ENCODE measurements around the gene TIMP2.
"Not testable (repeated sequence)": the region's sequence is repeated elsewhere in the genome, so short reads cannot be mapped to it uniquely, and the experiment has no call there.

GRCh38 chr17:78867046-78867445, 58.1 kb downstream of the TIMP2 start:
- not testable (repeated sequence) for TF ChIP-seq POLR2AphosphoS5 (IDR thresholded peaks at IDR 0.05; ENCODE audit: low read depth, low read length); RAD21 (IDR thresholded peaks at IDR 0.05; ENCODE audit: low read depth); POLR2A (IDR thresholded peaks at IDR 0.05; ENCODE audit: borderline replicate concordance, extremely low read depth, insufficient read depth, insufficient read length); FOSL1 (IDR thresholded peaks at IDR 0.05; ENCODE audit: low read depth); ZFX (IDR thresholded peaks at IDR 0.05); CBX3 (IDR thresholded peaks at IDR 0.05; ENCODE audit: low read depth); EZH2phosphoT487 (IDR thresholded peaks at IDR 0.05; ENCODE audit: borderline replicate concordance); EZH2 (IDR thresholded peaks at IDR 0.05); MAX (IDR thresholded peaks at IDR 0.05); EGR1 (IDR thresholded peaks at IDR 0.05; ENCODE audit: low read depth)
- TF ChIP-seq, protein P1, sequence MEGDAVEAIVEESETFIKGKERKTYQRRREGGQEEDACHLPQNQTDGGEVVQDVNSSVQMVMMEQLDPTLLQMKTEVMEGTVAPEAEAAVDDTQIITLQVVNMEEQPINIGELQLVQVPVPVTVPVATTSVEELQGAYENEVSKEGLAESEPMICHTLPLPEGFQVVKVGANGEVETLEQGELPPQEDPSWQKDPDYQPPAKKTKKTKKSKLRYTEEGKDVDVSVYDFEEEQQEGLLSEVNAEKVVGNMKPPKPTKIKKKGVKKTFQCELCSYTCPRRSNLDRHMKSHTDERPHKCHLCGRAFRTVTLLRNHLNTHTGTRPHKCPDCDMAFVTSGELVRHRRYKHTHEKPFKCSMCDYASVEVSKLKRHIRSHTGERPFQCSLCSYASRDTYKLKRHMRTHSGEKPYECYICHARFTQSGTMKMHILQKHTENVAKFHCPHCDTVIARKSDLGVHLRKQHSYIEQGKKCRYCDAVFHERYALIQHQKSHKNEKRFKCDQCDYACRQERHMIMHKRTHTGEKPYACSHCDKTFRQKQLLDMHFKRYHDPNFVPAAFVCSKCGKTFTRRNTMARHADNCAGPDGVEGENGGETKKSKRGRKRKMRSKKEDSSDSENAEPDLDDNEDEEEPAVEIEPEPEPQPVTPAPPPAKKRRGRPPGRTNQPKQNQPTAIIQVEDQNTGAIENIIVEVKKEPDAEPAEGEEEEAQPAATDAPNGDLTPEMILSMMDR (IDR thresholded peaks at IDR 0.05 in 2 of 3, conservative IDR thresholded peaks at IDR 0.05 in 1 of 3; ENCODE audit: borderline replicate concordance in 1 of 3, insufficient read depth in 1 of 3, low read depth in 2 of 3, low read length in 2 of 3): not testable (repeated sequence)
- TF ChIP-seq, protein P2, sequence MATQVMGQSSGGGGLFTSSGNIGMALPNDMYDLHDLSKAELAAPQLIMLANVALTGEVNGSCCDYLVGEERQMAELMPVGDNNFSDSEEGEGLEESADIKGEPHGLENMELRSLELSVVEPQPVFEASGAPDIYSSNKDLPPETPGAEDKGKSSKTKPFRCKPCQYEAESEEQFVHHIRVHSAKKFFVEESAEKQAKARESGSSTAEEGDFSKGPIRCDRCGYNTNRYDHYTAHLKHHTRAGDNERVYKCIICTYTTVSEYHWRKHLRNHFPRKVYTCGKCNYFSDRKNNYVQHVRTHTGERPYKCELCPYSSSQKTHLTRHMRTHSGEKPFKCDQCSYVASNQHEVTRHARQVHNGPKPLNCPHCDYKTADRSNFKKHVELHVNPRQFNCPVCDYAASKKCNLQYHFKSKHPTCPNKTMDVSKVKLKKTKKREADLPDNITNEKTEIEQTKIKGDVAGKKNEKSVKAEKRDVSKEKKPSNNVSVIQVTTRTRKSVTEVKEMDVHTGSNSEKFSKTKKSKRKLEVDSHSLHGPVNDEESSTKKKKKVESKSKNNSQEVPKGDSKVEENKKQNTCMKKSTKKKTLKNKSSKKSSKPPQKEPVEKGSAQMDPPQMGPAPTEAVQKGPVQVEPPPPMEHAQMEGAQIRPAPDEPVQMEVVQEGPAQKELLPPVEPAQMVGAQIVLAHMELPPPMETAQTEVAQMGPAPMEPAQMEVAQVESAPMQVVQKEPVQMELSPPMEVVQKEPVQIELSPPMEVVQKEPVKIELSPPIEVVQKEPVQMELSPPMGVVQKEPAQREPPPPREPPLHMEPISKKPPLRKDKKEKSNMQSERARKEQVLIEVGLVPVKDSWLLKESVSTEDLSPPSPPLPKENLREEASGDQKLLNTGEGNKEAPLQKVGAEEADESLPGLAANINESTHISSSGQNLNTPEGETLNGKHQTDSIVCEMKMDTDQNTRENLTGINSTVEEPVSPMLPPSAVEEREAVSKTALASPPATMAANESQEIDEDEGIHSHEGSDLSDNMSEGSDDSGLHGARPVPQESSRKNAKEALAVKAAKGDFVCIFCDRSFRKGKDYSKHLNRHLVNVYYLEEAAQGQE (IDR thresholded peaks at IDR 0.05; ENCODE audit: low read depth): not testable (repeated sequence)

All from HCT116 (cell line).